Endothelial cell (in vitro differentiated cells): ENCODE data around the gene ULBP1. TPM values are rescaled to one million over a fixed set of nuclear protein-coding genes. Genes with fewer than 3 reads are reported as not detected.
A peak's percentile ranks its signal among the peaks of the same experiment; 100 is the strongest.
"Not testable (repeated sequence)": the region's sequence is repeated elsewhere in the genome, so short reads cannot be mapped to it uniquely, and the experiment has no call there.

Source experiments
- DNase-seq: peaks from one replicate; pipeline ENCODE4 v3.0.0; 2021; ENCODE audit warnings: low spot score
- H3K27ac Mint-ChIP-seq: one replicate; pipeline ENCODE4 v1.8.0; 2021; ENCODE audit warnings: mixed read lengths, inconsistent platforms; ENCODE audit not compliant: unreplicated experiment
- H3K27me3 Mint-ChIP-seq: one replicate; pipeline ENCODE4 v1.8.0; 2021; ENCODE audit warnings: mild to moderate bottlenecking, moderate library complexity, mixed read lengths, inconsistent platforms; ENCODE audit not compliant: unreplicated experiment
- H3K36me3 Mint-ChIP-seq: one replicate; pipeline ENCODE4 v1.8.0; 2021; ENCODE audit warnings: mild to moderate bottlenecking, low read depth, mixed read lengths, inconsistent platforms; ENCODE audit not compliant: unreplicated experiment
- H3K4me1 Mint-ChIP-seq: one replicate; pipeline ENCODE4 v1.8.0; 2021; ENCODE audit warnings: mild to moderate bottlenecking, mixed read lengths, inconsistent platforms; ENCODE audit not compliant: unreplicated experiment
- H3K4me3 Mint-ChIP-seq: one replicate; pipeline ENCODE4 v1.8.0; 2021; ENCODE audit warnings: mild to moderate bottlenecking, mixed read lengths, inconsistent platforms; ENCODE audit not compliant: unreplicated experiment
- H3K9me3 Mint-ChIP-seq: one replicate; pipeline ENCODE4 v1.8.0; 2021; ENCODE audit warnings: mixed read lengths, inconsistent platforms; ENCODE audit not compliant: unreplicated experiment
- total RNA-seq: library from RNA; stranded (reverse); fragmentation: NEBNext Ultra II Directional; extraction: Animal tissue kit (Norgen Biotek cat#: 25700); gene quantifications from one replicate; pipeline ENCODE4 v1.2.1, GENCODE V29; 2021; ENCODE audit not compliant: unreplicated experiment
- TF ChIP-seq, protein P1 (sequence below): fragments of 200-600 bp; sonication (generic); IDR thresholded peaks from one replicate; pipeline ENCODE4 v1.5.0; 2021; ENCODE audit warnings: antibody characterized with exemption; ENCODE audit not compliant: unreplicated experiment

The ULBP1 gene
- total RNA-seq, 1 donor from 2014 or later: 24.8 TPM

DNA sequence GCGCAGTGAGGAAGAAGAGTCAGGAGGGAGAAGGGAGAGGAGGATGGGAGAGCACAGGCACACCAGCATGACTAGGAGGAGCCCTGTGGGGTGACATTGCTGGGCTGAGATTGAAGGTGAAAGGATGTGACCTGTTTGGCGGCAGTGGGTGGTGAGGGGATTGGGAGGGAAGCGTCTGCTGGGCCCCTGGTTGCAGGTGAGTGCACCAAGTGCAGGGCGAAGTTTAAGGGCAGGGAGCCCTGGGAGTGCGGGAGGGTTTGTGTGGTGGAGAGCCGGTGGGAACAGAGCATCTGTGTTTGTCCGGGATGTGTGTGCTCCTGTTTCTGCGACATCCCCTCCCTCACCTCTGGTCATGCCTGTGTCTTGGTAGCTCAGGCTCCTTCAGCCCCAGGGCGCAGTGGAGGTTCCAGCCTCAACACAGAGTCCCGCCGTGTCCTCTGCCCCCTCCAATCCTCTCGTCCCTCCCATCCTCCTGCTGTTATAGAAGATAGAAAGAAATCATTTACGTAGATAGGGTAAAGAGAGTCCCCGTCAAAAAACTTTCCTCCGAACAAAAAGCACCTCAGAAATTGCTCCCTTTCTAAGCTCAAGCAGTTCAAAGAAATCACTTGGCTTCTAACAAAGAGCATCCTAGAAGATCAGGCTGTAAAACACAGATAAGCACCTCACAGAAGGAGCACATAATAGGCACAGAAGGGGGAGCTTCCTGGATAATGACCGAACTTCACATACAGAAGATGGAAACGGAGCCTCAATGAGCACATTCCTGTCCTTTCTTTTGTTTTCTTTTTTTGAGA lies 25.0 kb downstream of the ULBP1 start:
- peaks cover 18% of the 10 kb centered on the region for H3K4me1 Mint-ChIP-seq
- peaks cover 5% of the 10 kb centered on the region for H3K9me3 Mint-ChIP-seq
- no peaks in the 10 kb centered on the region for H3K36me3 Mint-ChIP-seq
- no peak overlapping the region for H3K27ac Mint-ChIP-seq
- TF ChIP-seq, protein P1, sequence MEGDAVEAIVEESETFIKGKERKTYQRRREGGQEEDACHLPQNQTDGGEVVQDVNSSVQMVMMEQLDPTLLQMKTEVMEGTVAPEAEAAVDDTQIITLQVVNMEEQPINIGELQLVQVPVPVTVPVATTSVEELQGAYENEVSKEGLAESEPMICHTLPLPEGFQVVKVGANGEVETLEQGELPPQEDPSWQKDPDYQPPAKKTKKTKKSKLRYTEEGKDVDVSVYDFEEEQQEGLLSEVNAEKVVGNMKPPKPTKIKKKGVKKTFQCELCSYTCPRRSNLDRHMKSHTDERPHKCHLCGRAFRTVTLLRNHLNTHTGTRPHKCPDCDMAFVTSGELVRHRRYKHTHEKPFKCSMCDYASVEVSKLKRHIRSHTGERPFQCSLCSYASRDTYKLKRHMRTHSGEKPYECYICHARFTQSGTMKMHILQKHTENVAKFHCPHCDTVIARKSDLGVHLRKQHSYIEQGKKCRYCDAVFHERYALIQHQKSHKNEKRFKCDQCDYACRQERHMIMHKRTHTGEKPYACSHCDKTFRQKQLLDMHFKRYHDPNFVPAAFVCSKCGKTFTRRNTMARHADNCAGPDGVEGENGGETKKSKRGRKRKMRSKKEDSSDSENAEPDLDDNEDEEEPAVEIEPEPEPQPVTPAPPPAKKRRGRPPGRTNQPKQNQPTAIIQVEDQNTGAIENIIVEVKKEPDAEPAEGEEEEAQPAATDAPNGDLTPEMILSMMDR: no peak
- H3K27me3 Mint-ChIP-seq: peaks cover 43% of the 10 kb centered on the region
- H3K4me3 Mint-ChIP-seq: no peak overlapping the region
- no peak for DNase-seq

DNA sequence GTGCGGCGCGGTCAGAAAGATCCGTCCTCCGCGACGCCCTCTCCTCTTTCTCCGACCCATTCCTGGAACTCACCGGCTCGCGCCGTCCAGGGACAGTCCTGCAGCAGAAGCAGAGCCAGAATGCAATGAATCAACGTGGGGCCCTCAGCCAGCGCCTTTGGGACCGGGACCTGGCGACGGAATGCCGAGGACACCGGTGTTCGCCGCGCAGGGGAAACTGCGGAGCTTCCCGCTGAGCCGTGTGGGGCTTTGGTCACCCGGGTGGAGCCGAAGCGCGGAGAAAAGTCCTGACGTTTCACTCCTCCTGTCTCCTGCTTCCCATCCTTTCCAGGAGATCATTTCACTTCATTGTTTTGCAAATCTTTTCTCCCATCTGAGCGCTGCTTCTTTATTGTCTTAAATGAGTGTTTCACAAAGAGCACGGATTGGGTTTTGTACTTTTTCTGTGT lies 26.5 kb downstream of the ULBP1 start:
- TF ChIP-seq, protein P1: no peak
- Mint-ChIP-seq H3K4me3 (peak overlapping the region; percentile 82), H3K27ac (no peak overlapping the region), H3K4me1 (peaks cover 18% of the 10 kb centered on the region), H3K9me3 (peaks cover 5% of the 10 kb centered on the region), H3K27me3 (peaks cover 47% of the 10 kb centered on the region), H3K36me3 (no peaks in the 10 kb centered on the region)
- no peak for DNase-seq

DNA sequence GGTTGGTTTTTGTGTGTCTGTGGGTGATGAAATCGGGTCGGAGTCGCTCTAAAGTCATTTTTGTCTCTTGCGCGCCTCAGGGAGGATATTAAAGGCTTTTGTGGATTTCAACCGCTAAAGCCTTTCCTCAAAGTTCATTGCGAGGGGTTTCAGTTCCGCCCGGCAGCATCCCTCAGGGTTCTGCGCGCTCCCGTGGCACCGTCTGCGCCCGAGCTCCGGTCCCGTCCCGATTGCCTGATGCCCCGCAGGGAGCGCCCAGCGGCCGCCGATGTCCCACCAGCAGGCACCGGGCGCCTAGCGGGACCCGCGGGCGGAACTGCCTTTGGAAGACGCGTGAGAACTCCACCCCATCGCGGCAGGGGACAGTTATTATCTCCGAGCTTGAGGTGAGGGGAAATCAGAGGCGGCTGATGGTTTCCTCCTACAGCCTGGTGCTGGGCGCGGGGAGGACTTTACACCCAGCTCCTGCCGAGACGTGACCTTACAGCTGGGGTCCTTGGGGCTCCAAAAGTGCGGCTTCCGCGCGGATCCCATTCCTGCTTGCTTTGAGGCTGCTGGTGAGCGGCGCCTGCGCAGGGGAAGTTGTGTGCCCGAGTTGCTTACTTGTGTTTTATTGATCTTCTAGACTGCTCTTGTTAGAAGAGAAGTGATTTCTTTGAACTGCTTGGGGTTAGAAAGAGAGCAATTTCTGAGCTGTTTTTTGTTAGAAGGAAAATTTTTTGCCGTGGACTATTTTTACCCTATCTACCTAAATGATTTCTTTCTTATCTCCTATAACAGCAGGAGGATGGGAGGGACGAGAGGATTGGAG lies 27.1 kb downstream of the ULBP1 start:
- TF ChIP-seq, protein P1: no peak
- peaks cover 5% of the 10 kb centered on the region for H3K9me3 Mint-ChIP-seq
- H3K4me3 Mint-ChIP-seq: peak overlapping the region; percentile 82
- H3K4me1 Mint-ChIP-seq: peaks cover 18% of the 10 kb centered on the region
- H3K27me3 Mint-ChIP-seq: peaks cover 47% of the 10 kb centered on the region
- no peak overlapping the region for H3K27ac Mint-ChIP-seq
- H3K36me3 Mint-ChIP-seq: no peaks in the 10 kb centered on the region
- DNase-seq: no peak

DNA sequence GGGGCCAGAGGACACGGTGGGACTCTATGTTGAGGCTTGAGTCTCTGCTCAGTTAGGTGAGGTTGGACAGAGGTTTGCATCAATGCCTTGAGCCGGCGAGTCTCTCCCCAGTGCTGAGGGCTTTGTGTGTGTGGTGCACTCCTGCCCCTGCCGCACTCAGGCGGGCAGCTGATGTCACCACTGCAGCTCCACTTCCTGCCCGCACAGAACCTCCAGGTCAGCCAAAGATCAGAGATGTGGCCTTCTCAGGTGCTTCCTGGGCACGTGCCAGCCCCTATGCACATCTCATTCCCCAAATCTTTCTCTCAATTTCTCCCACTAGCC lies 27.7 kb downstream of the ULBP1 start:
- DNase-seq, H3K36me3 Mint-ChIP-seq, H3K27ac Mint-ChIP-seq, H3K9me3 Mint-ChIP-seq: not testable (repeated sequence)
- Mint-ChIP-seq H3K4me3 (peak overlapping the region; percentile 69), H3K4me1 (peaks cover 18% of the 10 kb centered on the region), H3K27me3 (peaks cover 46% of the 10 kb centered on the region)

DNA sequence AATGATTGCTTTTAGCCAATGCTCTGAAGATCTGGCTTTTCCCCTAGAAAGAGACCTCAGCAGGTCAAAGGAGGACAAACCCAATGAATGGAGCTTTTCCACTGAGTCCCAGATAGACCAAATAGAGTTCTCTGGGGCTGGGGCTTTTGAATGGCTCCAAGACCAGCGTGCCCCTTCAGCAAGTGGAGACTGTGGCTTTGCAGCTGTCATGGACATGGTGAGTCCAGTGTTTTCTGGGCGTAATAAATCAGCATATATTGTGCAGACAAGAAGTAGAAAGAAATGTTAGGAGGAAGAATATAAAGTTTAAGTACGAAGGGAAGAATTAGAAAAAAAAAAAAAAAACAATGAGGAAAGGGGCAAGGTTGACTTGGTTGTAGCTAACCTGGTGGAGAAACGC lies 28.1 kb downstream of the ULBP1 start:
- H3K4me3 Mint-ChIP-seq: no peak overlapping the region
- H3K27ac Mint-ChIP-seq: no peak overlapping the region
- H3K9me3 Mint-ChIP-seq: peaks cover 5% of the 10 kb centered on the region
- no peaks in the 10 kb centered on the region for H3K36me3 Mint-ChIP-seq
- H3K4me1 Mint-ChIP-seq: peaks cover 22% of the 10 kb centered on the region
- H3K27me3 Mint-ChIP-seq: peaks cover 46% of the 10 kb centered on the region
- DNase-seq: no peak
- TF ChIP-seq, protein P1: no peak
